Neural progenitor cell (in vitro differentiated cells): ENCODE data around the gene RPUSD1. TPM values are rescaled to one million over a fixed set of nuclear protein-coding genes. Genes with fewer than 3 reads are reported as not detected.
"Not testable (repeated sequence)": the region's sequence is repeated elsewhere in the genome, so short reads cannot be mapped to it uniquely, and the experiment has no call there.

Experiments
- DNase-seq: peaks from one replicate; pipeline ENCODE4 v3.0.0-alpha.2; 2016; ENCODE audit warnings: low spot score
- H2AFZ ChIP-seq: fragments of 200-600 bp; sonication (generic); replicated peaks from 2 replicates; pipeline ENCODE4 v1.6.1; 2016; ENCODE audit warnings: antibody characterized with exemption
- H3F3A ChIP-seq: fragments of 200-600 bp; sonication (generic); 2 replicates; pipeline ENCODE4 v1.6.1; 2016; ENCODE audit warnings: antibody characterized with exemption, low read depth
- H3K27ac ChIP-seq: fragments of 200-600 bp; sonication (generic); 2 replicates; pipeline ENCODE4 v1.5.1; 2016; ENCODE audit warnings: mild to moderate bottlenecking
- H3K27me3 ChIP-seq: fragments of 200-600 bp; sonication (generic); 2 replicates; pipeline ENCODE4 v1.6.1; 2016; ENCODE audit warnings: mild to moderate bottlenecking, moderate library complexity
- H3K36me3 ChIP-seq: fragments of 200-600 bp; sonication (generic); 2 replicates; pipeline ENCODE4 v1.5.1; 2016
- H3K4me1 ChIP-seq: fragments of 200-600 bp; sonication (generic); 2 replicates; pipeline ENCODE4 v1.6.1; 2016; ENCODE audit warnings: mixed run types
- H3K4me2 ChIP-seq: fragments of 200-600 bp; sonication (generic); 2 replicates; pipeline ENCODE4 v1.6.1; 2016
- H3K4me3 ChIP-seq: fragments of 200-600 bp; sonication (generic); 2 replicates; pipeline ENCODE4 v1.5.1; 2016
- H3K79me2 ChIP-seq: fragments of 200-600 bp; sonication (generic); 2 replicates; pipeline ENCODE4 v1.6.1; 2016; ENCODE audit warnings: low read depth
- H3K9ac ChIP-seq: fragments of 200-600 bp; sonication (generic); 2 replicates; pipeline ENCODE4 v1.6.1; 2016
- H3K9me3 ChIP-seq: fragments of 200-600 bp; sonication (generic); 2 replicates; pipeline ENCODE4 v1.5.1; 2016; ENCODE audit warnings: low read depth
- H4K20me1 ChIP-seq: fragments of 200-600 bp; sonication (generic); 2 replicates; pipeline ENCODE4 v1.6.1; 2016; ENCODE audit warnings: low read depth
- H3K27ac Mint-ChIP-seq: 3 replicates; pipeline ENCODE4 v1.8.0; 2021; ENCODE audit warnings: mixed read lengths
- H3K27me3 Mint-ChIP-seq: 2 replicates; pipeline ENCODE4 v1.8.0; 2022; ENCODE audit warnings: low read depth, mild to moderate bottlenecking, inconsistent platforms, moderate library complexity, mixed read lengths; ENCODE audit not compliant: insufficient read depth
- H3K36me3 Mint-ChIP-seq: 3 replicates; pipeline ENCODE4 v1.8.0; 2021; ENCODE audit warnings: mixed read lengths
- H3K4me1 Mint-ChIP-seq: 3 replicates; pipeline ENCODE4 v1.8.0; 2021; ENCODE audit warnings: mixed read lengths
- H3K4me3 Mint-ChIP-seq: 3 replicates; pipeline ENCODE4 v1.8.0; 2021; ENCODE audit warnings: mild to moderate bottlenecking, moderate library complexity, mixed read lengths
- H3K9me3 Mint-ChIP-seq: 3 replicates; pipeline ENCODE4 v1.8.0; 2020; ENCODE audit warnings: mixed read lengths
- CTCF ChIP-seq: fragments of 200-600 bp; sonication (generic); IDR thresholded peaks from 2 replicates; pipeline ENCODE4 v1.5.1; 2017; ENCODE audit warnings: antibody characterized with exemption, mild to moderate bottlenecking
- EZH2 ChIP-seq: fragments of 200-600 bp; sonication (generic); IDR thresholded peaks from 2 replicates; pipeline ENCODE4 v1.6.1; 2017; ENCODE audit warnings: antibody characterized with exemption, mild to moderate bottlenecking, moderate library complexity
- EZH2phosphoT487 ChIP-seq: fragments of 200-600 bp; sonication (generic); IDR thresholded peaks from 2 replicates; pipeline ENCODE4 v1.6.1; 2017; ENCODE audit warnings: antibody characterized with exemption
- total RNA-seq: library from RNA; depleted of rRNA; stranded (reverse); fragments of >200 nt; gene quantifications from 2 replicates; pipeline ENCODE4 v1.2.3, GENCODE V29; 2015; ENCODE audit warnings: low replicate concordance

The RPUSD1 gene
- total RNA-seq, 1 donor from 2014 or later = 5.6 TPM

GRCh38 chr16:746637-747036 is 41.5 kb downstream of the RPUSD1 start:
- H3K4me2 ChIP-seq = no peak overlapping the region
- no peak for DNase-seq
- no peak overlapping the region for H2AFZ ChIP-seq
- no peaks in the 10 kb centered on the region for H3K79me2 ChIP-seq
- H3F3A ChIP-seq = peaks cover 13% of the 10 kb centered on the region
- H3K27ac Mint-ChIP-seq = no peak overlapping the region
- H3K27me3 ChIP-seq = no peaks in the 10 kb centered on the region
- no peak overlapping the region for H3K27ac ChIP-seq
- H3K36me3 Mint-ChIP-seq = no peaks in the 10 kb centered on the region
- H3K4me1 ChIP-seq = peaks cover 11% of the 10 kb centered on the region
- H3K4me3 ChIP-seq = no peak overlapping the region
- H4K20me1 ChIP-seq = no peaks in the 10 kb centered on the region
- no peak overlapping the region for H3K4me3 Mint-ChIP-seq
- H3K9me3 ChIP-seq = no peaks in the 10 kb centered on the region
- peaks cover 6% of the 10 kb centered on the region for H3K27me3 Mint-ChIP-seq
- no peak for TF ChIP-seq EZH2
- TF ChIP-seq EZH2phosphoT487 = no peak
- no peak for TF ChIP-seq CTCF
- H3K4me1 Mint-ChIP-seq = peaks cover 17% of the 10 kb centered on the region
- H3K9ac ChIP-seq = no peak overlapping the region
- no peaks in the 10 kb centered on the region for H3K9me3 Mint-ChIP-seq
- H3K36me3 ChIP-seq = no peaks in the 10 kb centered on the region

GRCh38 chr16:745739-746138 is 42.4 kb downstream of the RPUSD1 start:
- no peak overlapping the region for H3K4me3 ChIP-seq
- no peak overlapping the region for H3K27ac ChIP-seq
- H3K27ac Mint-ChIP-seq = no peak overlapping the region
- H3K9me3 Mint-ChIP-seq = no peaks in the 10 kb centered on the region
- no peaks in the 10 kb centered on the region for H3K36me3 ChIP-seq
- DNase-seq = peak; percentile 86
- peaks cover 7% of the 10 kb centered on the region for H3F3A ChIP-seq
- peak overlapping the region; percentile 53 for H3K4me3 Mint-ChIP-seq
- no peak overlapping the region for H2AFZ ChIP-seq
- TF ChIP-seq EZH2 = no peak
- peak; percentile 78 for TF ChIP-seq CTCF
- no peak for TF ChIP-seq EZH2phosphoT487
- H4K20me1 ChIP-seq = no peaks in the 10 kb centered on the region
- peaks cover 8% of the 10 kb centered on the region for H3K4me1 Mint-ChIP-seq
- H3K4me1 ChIP-seq = peaks cover 2% of the 10 kb centered on the region
- H3K27me3 Mint-ChIP-seq = peaks cover 2% of the 10 kb centered on the region
- no peaks in the 10 kb centered on the region for H3K9me3 ChIP-seq
- no peaks in the 10 kb centered on the region for H3K79me2 ChIP-seq
- no peaks in the 10 kb centered on the region for H3K36me3 Mint-ChIP-seq
- no peaks in the 10 kb centered on the region for H3K27me3 ChIP-seq
- H3K4me2 ChIP-seq = peak overlapping the region; percentile 54
- no peak overlapping the region for H3K9ac ChIP-seq

- H3K9ac ChIP-seq = no peak overlapping the region
- Mint-ChIP-seq H3K9me3 (no peaks in the 10 kb centered on the region), H3K27me3 (peaks cover 3% of the 10 kb centered on the region), H3K27ac (no peak overlapping the region), H3K4me1 (peaks cover 10% of the 10 kb centered on the region), H3K4me3 (no peak overlapping the region), H3K36me3 (no peaks in the 10 kb centered on the region)
- no peaks in the 10 kb centered on the region for H4K20me1 ChIP-seq
- peaks cover 4% of the 10 kb centered on the region for H3F3A ChIP-seq
- peaks cover 8% of the 10 kb centered on the region for H3K79me2 ChIP-seq
- H3K4me1 ChIP-seq = peaks cover 5% of the 10 kb centered on the region
- H3K27ac ChIP-seq = no peak overlapping the region
- no peaks in the 10 kb centered on the region for H3K36me3 ChIP-seq
- no peaks in the 10 kb centered on the region for H3K9me3 ChIP-seq
- no peak for DNase-seq
- no peak overlapping the region for H3K4me3 ChIP-seq
- no peak overlapping the region for H3K4me2 ChIP-seq
- no peaks in the 10 kb centered on the region for H3K27me3 ChIP-seq
- H2AFZ ChIP-seq = no peak overlapping the region
- TF ChIP-seq EZH2 (no peak), EZH2phosphoT487 (no peak), CTCF (peak; percentile 32)
These were observed 44.2 kb downstream of the RPUSD1 start for GRCh38 chr16:743794-744500.

GRCh38 chr16:742894-743293 is 45.3 kb downstream of the RPUSD1 start:
- not testable (repeated sequence) for H3K36me3 Mint-ChIP-seq, H3K27me3 Mint-ChIP-seq
- H3K4me1 Mint-ChIP-seq = peaks cover 10% of the 10 kb centered on the region

More at GRCh38 chr16:742894-743293, 45.3 kb downstream of the RPUSD1 start:
- not testable (repeated sequence) for H3K27ac ChIP-seq, H3K4me3 Mint-ChIP-seq, DNase-seq, H3K9me3 ChIP-seq, H3F3A ChIP-seq, H2AFZ ChIP-seq, H4K20me1 ChIP-seq, H3K27ac Mint-ChIP-seq, H3K4me3 ChIP-seq, H3K79me2 ChIP-seq, H3K9me3 Mint-ChIP-seq, H3K27me3 ChIP-seq, H3K4me2 ChIP-seq, H3K9ac ChIP-seq, H3K36me3 ChIP-seq, H3K4me1 ChIP-seq
